ENCODE results near the gene DGKI. TPM values are rescaled to one million over a fixed set of nuclear protein-coding genes. Genes with fewer than 3 reads are reported as not detected.

The DGKI gene
- polyA plus RNA-seq, 1 donor = 1.4 TPM

DNA sequence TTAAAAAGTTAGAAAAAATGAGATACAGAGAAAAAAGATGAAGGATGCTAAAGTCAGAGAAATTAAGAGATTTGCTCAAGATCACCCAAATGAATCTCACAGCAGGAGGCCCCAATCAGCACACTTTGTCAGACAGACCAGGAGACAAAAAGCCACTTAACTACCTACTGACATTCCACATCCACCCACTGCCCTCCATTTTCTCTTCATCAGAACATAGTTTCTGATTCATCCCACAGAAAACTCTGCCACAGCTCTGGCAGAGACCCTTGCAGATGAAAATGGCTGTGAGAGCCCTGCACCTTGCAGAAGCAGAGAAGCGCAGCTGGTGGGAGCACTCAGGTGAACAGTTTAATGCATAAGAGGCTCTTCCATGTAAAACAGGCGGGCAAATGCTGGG lies 26.6 kb downstream of the DGKI start:
- DNase-seq = no peak
- Histone ChIP-seq H3K9me3 (ENCODE audit: control insufficient read depth, low read depth, low read length) (no peaks in the 10 kb centered on the region), H3K27me3 (ENCODE audit: control insufficient read depth, insufficient read depth, low read length) (peaks cover 16% of the 10 kb centered on the region), H3K36me3 (ENCODE audit: control insufficient read depth, insufficient read depth, low read length) (no peaks in the 10 kb centered on the region), H3K27ac (ENCODE audit: low read length) (no peak overlapping the region), H3K4me1 (ENCODE audit: control insufficient read depth, insufficient read depth, low read length) (no peaks in the 10 kb centered on the region), H3K4me3 (ENCODE audit: low read length) (no peak overlapping the region)
- WGBS (ENCODE audit: insufficient coverage, low lambda C conversion rate) = no CpG with 5 or more reads among the region's 2 CpGs

DNA sequence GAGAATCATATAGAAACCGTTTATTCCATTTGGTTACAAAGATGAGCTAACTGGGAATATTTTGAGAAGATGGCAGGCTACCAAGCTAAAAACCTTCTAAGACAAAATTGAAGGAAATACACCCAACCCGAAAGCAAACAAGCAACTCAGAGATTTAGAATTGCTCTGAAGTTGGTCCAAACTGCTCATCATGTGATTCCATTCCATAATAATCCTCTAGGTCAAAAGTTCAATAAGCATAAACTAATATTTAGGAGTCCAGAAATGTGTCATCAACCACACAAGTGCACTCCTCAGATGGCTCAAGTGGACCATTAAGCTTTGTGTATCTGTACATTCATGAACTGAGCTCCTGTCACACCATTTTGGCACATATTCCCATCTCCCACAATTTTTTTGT lies 28.7 kb downstream of the DGKI start:
- H3K4me1 ChIP-seq (ENCODE audit: control insufficient read depth, insufficient read depth, low read length) = no peaks in the 10 kb centered on the region
- H3K9me3 ChIP-seq (ENCODE audit: control insufficient read depth, low read depth, low read length) = no peaks in the 10 kb centered on the region
- no CpG with 5 or more reads among the region's 2 CpGs for WGBS (ENCODE audit: insufficient coverage, low lambda C conversion rate)
- H3K27ac ChIP-seq (ENCODE audit: low read length) = no peak overlapping the region
- DNase-seq = peak in 1 of 2 donors; percentile 5
- no peaks in the 10 kb centered on the region for H3K36me3 ChIP-seq (ENCODE audit: control insufficient read depth, insufficient read depth, low read length)
- no peak overlapping the region for H3K4me3 ChIP-seq (ENCODE audit: low read length)
- peaks cover 16% of the 10 kb centered on the region for H3K27me3 ChIP-seq (ENCODE audit: control insufficient read depth, insufficient read depth, low read length)

DNA sequence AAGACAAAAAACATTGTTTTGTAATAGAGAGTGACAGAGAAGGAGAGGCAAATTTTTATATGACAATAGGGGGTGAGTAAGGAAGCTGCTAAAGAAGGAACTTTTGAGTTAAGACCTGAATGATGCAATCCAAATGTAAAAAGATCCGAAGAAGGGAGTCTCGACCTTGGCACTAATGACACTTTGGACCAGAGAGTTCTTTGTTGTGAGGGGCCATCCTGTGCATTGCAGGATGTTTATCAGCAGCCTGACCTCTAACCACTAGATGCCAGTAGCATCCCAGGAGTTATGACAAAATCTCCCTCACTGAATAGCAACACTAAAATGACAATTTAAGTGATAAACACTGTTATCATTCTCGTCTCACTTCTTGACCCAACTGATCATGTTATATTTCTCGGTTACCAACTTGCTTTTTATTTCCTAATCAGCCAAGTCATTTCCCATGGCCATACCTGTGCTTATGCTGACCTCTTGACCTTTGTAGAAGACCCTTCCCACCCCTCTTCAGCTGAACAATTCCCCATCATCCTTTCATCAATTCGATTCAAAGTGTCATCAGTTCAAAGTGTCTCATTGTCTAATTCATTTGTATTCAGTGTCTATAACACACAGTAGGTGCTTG lies 30.0 kb downstream of the DGKI start:
- no peaks in the 10 kb centered on the region for H3K4me1 ChIP-seq (ENCODE audit: control insufficient read depth, insufficient read depth, low read length)
- H3K4me3 ChIP-seq (ENCODE audit: low read length) = no peak overlapping the region
- no peaks in the 10 kb centered on the region for H3K36me3 ChIP-seq (ENCODE audit: control insufficient read depth, insufficient read depth, low read length)
- peaks cover 16% of the 10 kb centered on the region for H3K27me3 ChIP-seq (ENCODE audit: control insufficient read depth, insufficient read depth, low read length)
- WGBS (ENCODE audit: insufficient coverage, low lambda C conversion rate) = 50% methylated on average over 1 of the region's 5 CpGs
- H3K27ac ChIP-seq (ENCODE audit: low read length) = no peak overlapping the region
- no peaks in the 10 kb centered on the region for H3K9me3 ChIP-seq (ENCODE audit: control insufficient read depth, low read depth, low read length)
- DNase-seq = no peak

DNA sequence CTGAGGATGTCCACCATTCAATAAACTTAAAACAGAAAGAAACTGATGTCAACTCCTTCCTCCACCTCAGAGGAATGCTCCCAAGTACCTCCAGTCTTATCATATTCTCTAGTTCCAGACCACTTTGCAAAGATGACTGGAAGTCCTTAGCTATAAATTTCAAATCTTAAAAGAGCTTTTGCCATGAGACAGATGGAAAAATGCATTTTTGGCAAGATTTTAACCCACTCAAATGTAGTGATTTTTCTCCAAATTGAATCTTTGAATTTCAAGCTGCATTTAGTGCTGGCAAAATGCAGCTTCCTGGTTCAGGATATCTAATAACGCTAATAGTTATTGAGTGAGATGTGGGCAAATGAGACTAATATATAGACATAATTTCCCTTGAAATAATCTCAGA lies 33.2 kb downstream of the DGKI start:
- Histone ChIP-seq H3K4me3 (ENCODE audit: low read length) (no peak overlapping the region), H3K4me1 (ENCODE audit: control insufficient read depth, insufficient read depth, low read length) (no peaks in the 10 kb centered on the region), H3K36me3 (ENCODE audit: control insufficient read depth, insufficient read depth, low read length) (no peaks in the 10 kb centered on the region), H3K9me3 (ENCODE audit: control insufficient read depth, low read depth, low read length) (no peaks in the 10 kb centered on the region), H3K27me3 (ENCODE audit: control insufficient read depth, insufficient read depth, low read length) (peaks cover 4% of the 10 kb centered on the region), H3K27ac (ENCODE audit: low read length) (no peak overlapping the region)
- no CpG with 5 or more reads among the region's 1 CpG for WGBS (ENCODE audit: insufficient coverage, low lambda C conversion rate)
- no peak for DNase-seq

DNA sequence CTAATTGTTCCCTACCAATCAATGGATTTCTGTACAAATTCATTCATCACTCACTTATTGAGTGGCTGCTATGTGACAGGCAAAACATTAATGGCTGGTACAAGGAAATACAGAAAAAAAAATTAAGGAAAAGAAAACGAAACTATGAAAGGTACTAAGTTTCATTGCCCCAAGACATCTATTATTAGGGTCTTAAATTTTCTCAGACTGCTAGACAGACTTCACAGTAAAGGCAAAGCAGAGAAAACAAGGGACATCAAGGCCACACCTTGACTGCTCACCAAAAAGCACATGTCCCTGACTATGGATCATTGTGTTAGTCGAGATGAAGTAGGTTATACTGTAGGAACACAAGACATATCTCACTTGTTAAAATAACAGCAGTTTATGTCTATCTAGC lies 36.5 kb downstream of the DGKI start:
- Histone ChIP-seq H3K27me3 (ENCODE audit: control insufficient read depth, insufficient read depth, low read length) (peaks cover 4% of the 10 kb centered on the region), H3K4me3 (ENCODE audit: low read length) (no peak overlapping the region), H3K9me3 (ENCODE audit: control insufficient read depth, low read depth, low read length) (no peaks in the 10 kb centered on the region), H3K27ac (ENCODE audit: low read length) (no peak overlapping the region), H3K36me3 (ENCODE audit: control insufficient read depth, insufficient read depth, low read length) (no peaks in the 10 kb centered on the region), H3K4me1 (ENCODE audit: control insufficient read depth, insufficient read depth, low read length) (no peaks in the 10 kb centered on the region)
- 75% methylated on average over 1 of the region's 2 CpGs for WGBS (ENCODE audit: insufficient coverage, low lambda C conversion rate)
- DNase-seq = no peak

DNA sequence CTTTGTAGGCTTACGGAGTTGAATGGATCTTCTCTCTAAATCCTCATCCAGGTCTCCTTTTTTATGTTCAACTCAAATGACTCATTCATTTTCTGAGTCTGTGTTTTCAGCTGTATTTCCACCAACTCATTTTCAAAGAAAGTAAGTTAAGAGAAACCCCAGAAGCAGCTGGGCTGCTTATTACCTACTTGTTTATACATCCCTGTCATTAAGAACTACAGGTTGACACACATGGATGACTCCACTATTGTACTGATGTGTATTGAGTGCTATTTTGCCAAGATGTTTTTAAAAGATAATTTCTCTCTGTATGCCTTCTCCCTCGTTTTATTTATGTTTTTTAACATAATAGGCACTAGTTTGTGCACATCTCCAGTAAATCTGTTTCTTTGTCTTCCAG lies 41.9 kb downstream of the DGKI start:
- WGBS (ENCODE audit: insufficient coverage, low lambda C conversion rate) = 100% methylated on average over 1 of the region's 2 CpGs

DNA sequence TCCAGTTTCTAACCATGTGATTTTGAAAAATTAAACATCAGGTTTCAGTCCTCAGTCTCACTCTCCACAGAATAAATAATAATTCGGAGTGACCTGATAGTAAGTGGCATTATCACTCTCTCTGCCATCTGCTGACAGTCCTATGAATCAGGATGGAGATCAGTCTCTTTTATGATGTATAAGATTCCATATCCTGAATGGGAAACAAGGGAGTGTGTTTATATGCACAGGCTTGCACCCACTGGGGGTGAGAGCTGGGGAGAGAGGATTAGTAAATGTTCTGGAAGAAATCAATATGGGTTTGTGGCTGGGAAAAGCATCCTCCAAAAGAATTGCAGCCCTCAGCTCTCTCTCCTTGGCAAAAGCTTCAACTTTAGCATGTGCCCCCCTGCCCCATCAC lies 45.3 kb downstream of the DGKI start:
- Histone ChIP-seq H3K36me3 (ENCODE audit: control insufficient read depth, insufficient read depth, low read length) (no peaks in the 10 kb centered on the region), H3K4me3 (ENCODE audit: low read length) (no peak overlapping the region), H3K4me1 (ENCODE audit: control insufficient read depth, insufficient read depth, low read length) (no peaks in the 10 kb centered on the region), H3K27ac (ENCODE audit: low read length) (no peak overlapping the region), H3K9me3 (ENCODE audit: control insufficient read depth, low read depth, low read length) (no peaks in the 10 kb centered on the region), H3K27me3 (ENCODE audit: control insufficient read depth, insufficient read depth, low read length) (no peaks in the 10 kb centered on the region)
- no CpG with 5 or more reads among the region's 1 CpG for WGBS (ENCODE audit: insufficient coverage, low lambda C conversion rate)
- no peak for DNase-seq

More for the DNA sequence above, 41.9 kb downstream of the DGKI start:
- Histone ChIP-seq H3K4me3 (ENCODE audit: low read length) (no peak overlapping the region), H3K9me3 (ENCODE audit: control insufficient read depth, low read depth, low read length) (no peaks in the 10 kb centered on the region), H3K27ac (ENCODE audit: low read length) (no peak overlapping the region), H3K36me3 (ENCODE audit: control insufficient read depth, insufficient read depth, low read length) (no peaks in the 10 kb centered on the region), H3K4me1 (ENCODE audit: control insufficient read depth, insufficient read depth, low read length) (no peaks in the 10 kb centered on the region), H3K27me3 (ENCODE audit: control insufficient read depth, insufficient read depth, low read length) (peaks cover 4% of the 10 kb centered on the region)
- DNase-seq = no peak

DNA sequence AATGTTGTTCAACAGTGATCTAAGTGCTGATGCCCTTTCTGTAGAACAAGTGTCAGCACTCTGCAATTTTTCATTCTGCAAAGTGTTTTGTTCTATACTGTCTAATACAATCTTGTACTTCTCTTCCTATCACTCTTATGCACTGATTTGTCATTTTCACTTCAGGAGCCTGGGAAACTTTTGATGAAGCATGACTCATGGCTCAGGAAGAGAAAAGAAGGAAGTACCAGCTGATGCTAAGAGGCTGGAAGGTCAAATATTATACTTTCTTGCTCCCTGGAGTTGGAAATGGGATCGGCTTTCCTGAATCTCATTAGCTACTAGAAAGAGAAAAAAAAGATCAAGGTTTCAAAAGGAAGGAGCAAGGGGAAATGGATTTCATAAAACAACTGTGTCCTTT lies 45.8 kb downstream of the DGKI start:
- Histone ChIP-seq H3K27me3 (ENCODE audit: control insufficient read depth, insufficient read depth, low read length) (no peaks in the 10 kb centered on the region), H3K9me3 (ENCODE audit: control insufficient read depth, low read depth, low read length) (no peaks in the 10 kb centered on the region), H3K4me1 (ENCODE audit: control insufficient read depth, insufficient read depth, low read length) (no peaks in the 10 kb centered on the region), H3K4me3 (ENCODE audit: low read length) (no peak overlapping the region), H3K36me3 (ENCODE audit: control insufficient read depth, insufficient read depth, low read length) (no peaks in the 10 kb centered on the region), H3K27ac (ENCODE audit: low read length) (no peak overlapping the region)
- DNase-seq = no peak
- 80% methylated on average over 1 of the region's 1 CpG for WGBS (ENCODE audit: insufficient coverage, low lambda C conversion rate)

DNA sequence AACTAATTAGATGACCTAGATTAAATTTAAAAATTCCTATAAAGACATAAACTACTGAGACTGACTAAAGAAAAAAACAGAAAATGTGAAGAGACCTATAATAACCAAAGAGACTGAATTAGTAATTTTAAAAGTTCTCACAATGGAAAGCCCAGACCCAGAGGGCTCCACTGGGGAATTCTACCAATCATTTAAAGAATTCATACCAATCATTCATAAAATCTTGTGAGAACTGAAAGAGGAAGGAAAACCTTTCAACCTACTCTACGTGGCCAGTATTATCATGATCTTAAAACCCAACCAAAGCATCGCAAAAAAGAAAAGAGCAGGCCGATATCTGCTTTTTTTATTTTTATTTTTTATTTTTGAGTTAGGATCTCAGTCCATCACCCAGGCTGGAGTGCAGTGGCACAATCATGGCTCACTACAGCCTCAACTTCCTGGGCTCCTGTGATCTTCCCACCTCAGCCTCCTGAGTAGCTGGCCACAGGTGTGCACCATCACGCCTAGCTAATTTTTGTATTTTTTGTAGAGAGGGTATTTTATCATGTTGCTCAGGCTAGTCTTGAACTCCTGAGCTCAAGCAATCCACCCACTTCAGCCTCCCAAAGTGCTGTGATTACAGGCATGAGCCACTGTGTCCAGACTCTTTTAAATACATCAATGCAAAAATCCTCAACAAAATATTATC lies 48.6 kb downstream of the DGKI start:
- WGBS (ENCODE audit: insufficient coverage, low lambda C conversion rate) = no CpG with 5 or more reads among the region's 4 CpGs
- no peak overlapping the region for H3K4me3 ChIP-seq (ENCODE audit: low read length)
- no peaks in the 10 kb centered on the region for H3K36me3 ChIP-seq (ENCODE audit: control insufficient read depth, insufficient read depth, low read length)
- no peaks in the 10 kb centered on the region for H3K27me3 ChIP-seq (ENCODE audit: control insufficient read depth, insufficient read depth, low read length)
- no peaks in the 10 kb centered on the region for H3K4me1 ChIP-seq (ENCODE audit: control insufficient read depth, insufficient read depth, low read length)
- H3K27ac ChIP-seq (ENCODE audit: low read length) = no peak overlapping the region
- no peaks in the 10 kb centered on the region for H3K9me3 ChIP-seq (ENCODE audit: control insufficient read depth, low read depth, low read length)
- no peak for DNase-seq

DNA sequence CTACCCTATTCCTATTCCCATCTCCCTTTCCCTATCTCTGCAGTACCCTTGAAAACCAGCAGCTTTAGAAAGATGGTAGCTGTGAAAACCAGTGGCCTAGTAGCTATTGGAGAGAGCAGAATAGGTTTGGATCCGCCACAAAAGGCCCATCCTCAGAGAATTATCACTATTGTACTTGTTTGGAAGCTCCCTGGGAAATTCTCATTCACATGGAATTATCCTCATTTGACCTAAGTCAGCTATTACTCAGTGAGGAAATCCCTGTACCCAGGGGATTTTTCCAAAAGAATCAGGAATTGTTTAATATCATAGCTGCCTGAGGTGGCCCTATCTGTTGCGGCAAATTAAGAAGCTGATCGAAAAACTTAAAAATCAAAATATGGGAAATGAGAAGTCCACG lies 51.6 kb downstream of the DGKI start:
- Histone ChIP-seq H3K9me3 (ENCODE audit: control insufficient read depth, low read depth, low read length) (no peaks in the 10 kb centered on the region), H3K4me3 (ENCODE audit: low read length) (no peak overlapping the region), H3K27ac (ENCODE audit: low read length) (no peak overlapping the region), H3K27me3 (ENCODE audit: control insufficient read depth, insufficient read depth, low read length) (no peaks in the 10 kb centered on the region), H3K36me3 (ENCODE audit: control insufficient read depth, insufficient read depth, low read length) (no peaks in the 10 kb centered on the region), H3K4me1 (ENCODE audit: control insufficient read depth, insufficient read depth, low read length) (no peaks in the 10 kb centered on the region)
- DNase-seq = no peak
- 100% methylated on average over 3 of the region's 4 CpGs for WGBS (ENCODE audit: insufficient coverage, low lambda C conversion rate)

DNA sequence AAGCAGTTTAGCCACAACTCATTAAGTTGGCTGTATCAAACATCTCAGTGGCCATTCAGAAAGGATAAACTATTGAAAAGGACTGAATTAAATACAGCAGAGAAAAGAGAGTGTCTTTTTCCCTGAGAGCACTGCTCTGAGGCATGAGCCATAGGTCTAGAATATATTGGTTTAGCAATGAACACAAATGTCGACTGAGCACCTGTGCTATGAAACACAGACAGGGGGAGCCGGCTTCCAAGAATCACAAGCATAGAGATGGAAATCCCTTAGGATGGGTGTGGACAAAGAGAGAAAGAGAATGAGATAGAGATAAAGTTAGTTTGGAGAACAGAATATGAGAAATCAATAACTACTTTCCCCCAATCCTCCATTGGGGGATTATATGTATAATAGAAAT lies 54.8 kb downstream of the DGKI start:
- no peak for DNase-seq
- H3K9me3 ChIP-seq (ENCODE audit: control insufficient read depth, low read depth, low read length) = no peaks in the 10 kb centered on the region
- H3K4me1 ChIP-seq (ENCODE audit: control insufficient read depth, insufficient read depth, low read length) = no peaks in the 10 kb centered on the region
- H3K4me3 ChIP-seq (ENCODE audit: low read length) = no peak overlapping the region
- H3K27ac ChIP-seq (ENCODE audit: low read length) = no peak overlapping the region
- WGBS (ENCODE audit: insufficient coverage, low lambda C conversion rate) = 75% methylated on average over 2 of the region's 2 CpGs
- H3K27me3 ChIP-seq (ENCODE audit: control insufficient read depth, insufficient read depth, low read length) = no peaks in the 10 kb centered on the region
- no peaks in the 10 kb centered on the region for H3K36me3 ChIP-seq (ENCODE audit: control insufficient read depth, insufficient read depth, low read length)
